Caco-2 (cell line): Measurements from ENCODE around the gene WNT5B. TPM values are rescaled to one million over a fixed set of nuclear protein-coding genes. Genes with fewer than 3 reads are reported as not detected.

Experiments
- BruUV-seq: library from RNA; stranded (reverse); fragments of 400-500 nt; replicated peaks from 2 replicates; lab custom pipeline; 2021; lab: Mats Ljungman, UMichigan
- CTCF ChIA-PET: fragments of 300-600 bp; sonication (Branson Sonifier 250); formaldehyde crosslinking; loops from one replicate; lab custom pipeline; 2022; ENCODE audit warnings: antibody characterized with exemption; lab: Charles Lee
- POLR2A ChIA-PET: fragments of 300-600 bp; sonication (Branson Sonifier 250); formaldehyde crosslinking; loops from one replicate; lab custom pipeline; 2022; ENCODE audit warnings: antibody characterized with exemption; lab: Charles Lee
- DNase-seq, 2 experiments: peaks; one replicate each; pipeline versions ENCODE4 v3.0.0 to v3.0.0-alpha.2; 2020 to 2022
- H3K27me3 ChIP-seq: replicated peaks from 2 replicates; pipeline ENCODE4 v1.6.0; 2011; ENCODE audit warnings: low read length; ENCODE audit not compliant: control insufficient read depth, insufficient read depth
- H3K36me3 ChIP-seq: 2 replicates; pipeline ENCODE4 v1.5.1; 2011; ENCODE audit warnings: low read length; ENCODE audit not compliant: control insufficient read depth, insufficient read depth
- H3K4me1 ChIP-seq: fragments of 250-450 bp; sonication (Bioruptor Pico); 2 replicates; pipeline ENCODE4 v1.5.1; 2020; ENCODE audit warnings: mild to moderate bottlenecking
- H3K4me3 ChIP-seq: 2 replicates; pipeline ENCODE4 v1.5.1; 2011; ENCODE audit warnings: low read depth, mild to moderate bottlenecking, control low read depth, low read length
- H3K9me3 ChIP-seq: fragments of 250-450 bp; sonication (Bioruptor Pico); 2 replicates; pipeline ENCODE4 v1.5.1; 2020; ENCODE audit warnings: mild to moderate bottlenecking, moderate library complexity
- H3K27ac Mint-ChIP-seq: one replicate; pipeline ENCODE4 v1.8.0; 2022; ENCODE audit warnings: mixed read lengths; ENCODE audit not compliant: unreplicated experiment
- H3K27me3 Mint-ChIP-seq: one replicate; pipeline ENCODE4 v1.8.0; 2022; ENCODE audit warnings: mixed read lengths; ENCODE audit not compliant: insufficient read depth, unreplicated experiment
- H3K36me3 Mint-ChIP-seq: one replicate; pipeline ENCODE4 v1.8.0; 2022; ENCODE audit warnings: mild to moderate bottlenecking, mixed read lengths; ENCODE audit not compliant: insufficient read depth, unreplicated experiment
- H3K4me1 Mint-ChIP-seq: one replicate; pipeline ENCODE4 v1.8.0; 2022; ENCODE audit warnings: low read depth, mixed read lengths; ENCODE audit not compliant: unreplicated experiment
- H3K4me3 Mint-ChIP-seq: one replicate; pipeline ENCODE4 v1.8.0; 2022; ENCODE audit warnings: mild to moderate bottlenecking, moderate library complexity, mixed read lengths; ENCODE audit not compliant: unreplicated experiment
- H3K9me3 Mint-ChIP-seq: one replicate; pipeline ENCODE4 v1.8.0; 2022; ENCODE audit warnings: mixed read lengths; ENCODE audit not compliant: unreplicated experiment
- intact Hi-C: fragments of 100-400 bp; cut with micrococcal nuclease; formaldehyde crosslinking; loops from one replicate; pipeline ENCODE4 v1.10.0; 2022; ENCODE audit not compliant: unreplicated experiment
- total RNA-seq: library from RNA; stranded (reverse); gene quantifications from 2 replicates; pipeline ENCODE4 v1.2.3, GENCODE V29; 2022
- TF ChIP-seq, protein P1 (sequence below), 2 experiments: fragments of 200-600 bp in 1 of 2; IDR thresholded peaks; 1 replicate in 1 of 2; 2 replicates in 1 of 2; pipeline versions ENCODE4 v1.5.1 to v1.8.0; 2011 to 2022; ENCODE audit warnings: antibody characterized with exemption in 1 of 2, control low read depth in 1 of 2, inconsistent platforms in 1 of 2, low read depth in 1 of 2, low read length in 1 of 2, mild to moderate bottlenecking in 1 of 2, moderate library complexity in 1 of 2; ENCODE audit not compliant: insufficient read depth in 1 of 2, severe bottlenecking in 1 of 2, unreplicated experiment in 1 of 2

Gene WNT5B
- total RNA-seq, 1 experiment from 2014 or later, result 6.9 TPM

GRCh38 chr12:1642513-1642912 is 13.5 kb downstream of the WNT5B start:
- Histone ChIP-seq H3K4me1 (peaks cover 7% of the 10 kb centered on the region), H3K9me3 (no peaks in the 10 kb centered on the region), H3K27me3 (no peaks in the 10 kb centered on the region), H3K4me3 (no peak overlapping the region), H3K36me3 (no peaks in the 10 kb centered on the region)
- Mint-ChIP-seq H3K36me3 (no peaks in the 10 kb centered on the region), H3K9me3 (no peaks in the 10 kb centered on the region), H3K4me1 (peaks cover 9% of the 10 kb centered on the region), H3K4me3 (peak overlapping the region; percentile 13), H3K27me3 (no peaks in the 10 kb centered on the region), H3K27ac (no peak overlapping the region)
- no peak for DNase-seq
- BruUV-seq, result no TSS peak
- CTCF ChIA-PET, result interaction anchor here (1.1 to 1.2 kb wide), 2 partner anchors 10 to 148 kb away, joined by 3 to 4 read pairs; no protein-coding TSS in a partner anchor
- TF ChIP-seq, protein P1, sequence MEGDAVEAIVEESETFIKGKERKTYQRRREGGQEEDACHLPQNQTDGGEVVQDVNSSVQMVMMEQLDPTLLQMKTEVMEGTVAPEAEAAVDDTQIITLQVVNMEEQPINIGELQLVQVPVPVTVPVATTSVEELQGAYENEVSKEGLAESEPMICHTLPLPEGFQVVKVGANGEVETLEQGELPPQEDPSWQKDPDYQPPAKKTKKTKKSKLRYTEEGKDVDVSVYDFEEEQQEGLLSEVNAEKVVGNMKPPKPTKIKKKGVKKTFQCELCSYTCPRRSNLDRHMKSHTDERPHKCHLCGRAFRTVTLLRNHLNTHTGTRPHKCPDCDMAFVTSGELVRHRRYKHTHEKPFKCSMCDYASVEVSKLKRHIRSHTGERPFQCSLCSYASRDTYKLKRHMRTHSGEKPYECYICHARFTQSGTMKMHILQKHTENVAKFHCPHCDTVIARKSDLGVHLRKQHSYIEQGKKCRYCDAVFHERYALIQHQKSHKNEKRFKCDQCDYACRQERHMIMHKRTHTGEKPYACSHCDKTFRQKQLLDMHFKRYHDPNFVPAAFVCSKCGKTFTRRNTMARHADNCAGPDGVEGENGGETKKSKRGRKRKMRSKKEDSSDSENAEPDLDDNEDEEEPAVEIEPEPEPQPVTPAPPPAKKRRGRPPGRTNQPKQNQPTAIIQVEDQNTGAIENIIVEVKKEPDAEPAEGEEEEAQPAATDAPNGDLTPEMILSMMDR (IDR thresholded peaks at IDR 0.05; ENCODE audit: insufficient read depth in 1 of 2, low read depth in 1 of 2, low read length in 1 of 2, severe bottlenecking in 1 of 2, unreplicated experiment in 1 of 2), result no peak
- intact Hi-C loops, result no loop called here
- POLR2A ChIA-PET, result no interaction called here

GRCh38 chr12:1643043-1643442 is 14.0 kb downstream of the WNT5B start:
- Histone ChIP-seq H3K27me3 (no peaks in the 10 kb centered on the region), H3K4me3 (no peak overlapping the region), H3K36me3 (no peaks in the 10 kb centered on the region), H3K4me1 (peaks cover 7% of the 10 kb centered on the region), H3K9me3 (no peaks in the 10 kb centered on the region)
- Mint-ChIP-seq H3K27me3 (no peaks in the 10 kb centered on the region), H3K27ac (no peak overlapping the region), H3K4me1 (peaks cover 9% of the 10 kb centered on the region), H3K4me3 (peak overlapping the region; percentile 13), H3K9me3 (no peaks in the 10 kb centered on the region), H3K36me3 (no peaks in the 10 kb centered on the region)
- TF ChIP-seq, protein P1 (IDR thresholded peaks at IDR 0.05; ENCODE audit: insufficient read depth in 1 of 2, low read depth in 1 of 2, low read length in 1 of 2, severe bottlenecking in 1 of 2, unreplicated experiment in 1 of 2), result no peak
- BruUV-seq, result no TSS peak
- ChIA-PET POLR2A (no interaction called here), CTCF (interaction anchor here (0.6 to 1.3 kb wide), 4 partner anchors 8 to 158 kb away, joined by 3 to 4 read pairs (median 4); no protein-coding TSS in a partner anchor)
- intact Hi-C loops, result no loop called here
- DNase-seq, result no peak

GRCh38 chr12:1643905-1644533 is 15.0 kb downstream of the WNT5B start:
- no TSS peak for BruUV-seq
- TF ChIP-seq, protein P1 (IDR thresholded peaks at IDR 0.05; ENCODE audit: insufficient read depth in 1 of 2, low read depth in 1 of 2, low read length in 1 of 2, severe bottlenecking in 1 of 2, unreplicated experiment in 1 of 2), result no peak
- Mint-ChIP-seq H3K36me3 (no peaks in the 10 kb centered on the region), H3K27ac (no peak overlapping the region), H3K27me3 (no peaks in the 10 kb centered on the region), H3K4me1 (peaks cover 9% of the 10 kb centered on the region), H3K9me3 (no peaks in the 10 kb centered on the region), H3K4me3 (no peak overlapping the region)
- CTCF ChIA-PET, result interaction anchor here (0.8 to 1.3 kb wide), 2 partner anchors 9 kb away, joined by 3 to 4 read pairs; no protein-coding TSS in a partner anchor
- Histone ChIP-seq H3K4me1 (peaks cover 7% of the 10 kb centered on the region), H3K36me3 (no peaks in the 10 kb centered on the region), H3K9me3 (no peaks in the 10 kb centered on the region), H3K27me3 (no peaks in the 10 kb centered on the region), H3K4me3 (no peak overlapping the region)
- intact Hi-C loops, result no loop called here
- DNase-seq, result no peak
- POLR2A ChIA-PET, result no interaction called here
